GM12875 (cell line): ENCODE results near the gene CDC123.

Experiments
- H3K4me3 ChIP-seq: one replicate; pipeline ENCODE4 v1.5.1; 2011; ENCODE audit warnings: low read depth, low read length, control low read depth
- TF ChIP-seq, protein P1 (sequence below): IDR thresholded peaks from 2 replicates; pipeline ENCODE4 v1.5.1; 2011; ENCODE audit warnings: low read depth, mild to moderate bottlenecking, control low read depth, inconsistent platforms, low read length, moderate library complexity, borderline replicate concordance; ENCODE audit not compliant: insufficient read depth

Gene CDC123

DNA sequence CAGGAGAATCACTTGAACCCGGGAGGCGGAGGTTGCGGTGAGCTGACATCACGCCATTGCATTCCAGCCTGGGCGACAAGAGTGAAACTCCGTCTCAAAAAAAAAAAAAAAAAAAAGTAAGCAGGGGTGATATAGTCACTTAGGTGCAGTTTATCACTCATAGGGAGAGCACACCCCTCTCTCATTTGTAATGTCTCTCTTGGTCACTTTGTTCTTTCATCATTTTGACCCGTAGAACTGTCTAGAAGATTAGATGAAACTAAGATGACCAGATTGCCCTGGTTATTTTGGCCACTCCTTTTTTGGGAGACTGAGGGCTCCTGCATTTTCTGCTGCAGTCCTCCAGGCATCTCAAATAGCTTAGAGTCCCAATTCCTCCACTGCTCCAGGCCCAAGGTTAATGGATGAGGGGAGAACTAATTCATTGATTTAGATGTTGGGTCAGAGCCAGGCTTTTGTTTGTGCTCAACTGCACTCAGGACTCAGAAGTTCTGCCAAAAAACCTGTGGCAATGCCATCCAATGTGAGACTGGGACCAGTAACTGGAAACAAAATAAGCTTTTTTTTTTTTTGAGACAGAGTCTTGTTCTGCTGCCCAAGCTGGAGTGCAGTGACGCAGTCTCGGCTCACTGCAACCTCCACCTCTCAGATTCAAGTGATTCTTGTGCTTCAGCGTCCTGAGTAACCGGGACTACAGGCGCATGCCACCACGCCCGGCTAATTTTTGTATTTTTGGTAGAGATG is 103.4 kb downstream of the CDC123 start:
- TF ChIP-seq, protein P1, sequence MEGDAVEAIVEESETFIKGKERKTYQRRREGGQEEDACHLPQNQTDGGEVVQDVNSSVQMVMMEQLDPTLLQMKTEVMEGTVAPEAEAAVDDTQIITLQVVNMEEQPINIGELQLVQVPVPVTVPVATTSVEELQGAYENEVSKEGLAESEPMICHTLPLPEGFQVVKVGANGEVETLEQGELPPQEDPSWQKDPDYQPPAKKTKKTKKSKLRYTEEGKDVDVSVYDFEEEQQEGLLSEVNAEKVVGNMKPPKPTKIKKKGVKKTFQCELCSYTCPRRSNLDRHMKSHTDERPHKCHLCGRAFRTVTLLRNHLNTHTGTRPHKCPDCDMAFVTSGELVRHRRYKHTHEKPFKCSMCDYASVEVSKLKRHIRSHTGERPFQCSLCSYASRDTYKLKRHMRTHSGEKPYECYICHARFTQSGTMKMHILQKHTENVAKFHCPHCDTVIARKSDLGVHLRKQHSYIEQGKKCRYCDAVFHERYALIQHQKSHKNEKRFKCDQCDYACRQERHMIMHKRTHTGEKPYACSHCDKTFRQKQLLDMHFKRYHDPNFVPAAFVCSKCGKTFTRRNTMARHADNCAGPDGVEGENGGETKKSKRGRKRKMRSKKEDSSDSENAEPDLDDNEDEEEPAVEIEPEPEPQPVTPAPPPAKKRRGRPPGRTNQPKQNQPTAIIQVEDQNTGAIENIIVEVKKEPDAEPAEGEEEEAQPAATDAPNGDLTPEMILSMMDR, result no peak
- H3K4me3 ChIP-seq, result no peak overlapping the region
